Ovary (tissue), 9 donors: ENCODE results near the gene ETV6. TPM values are rescaled to one million over a fixed set of nuclear protein-coding genes. Genes with fewer than 3 reads are reported as not detected.

Experiments
- DNase-seq, 5 donors: peaks; one replicate each; pipeline ENCODE4 v3.0.0-alpha.2; 2019 to 2020
- H3K27ac ChIP-seq, 2 donors: fragments of 200-600 bp; one replicate each; pipeline versions ENCODE4 v1.5.1 to v1.8.0; 2019 to 2022
- H3K27me3 ChIP-seq: fragments of 200-600 bp; one replicate; pipeline ENCODE4 v1.8.0; 2022
- H3K36me3 ChIP-seq: fragments of 200-600 bp; sonication (generic); one replicate; pipeline ENCODE4 v1.5.1; 2019
- H3K4me1 ChIP-seq: one replicate; pipeline ENCODE4 v1.8.1; 2013; ENCODE audit warnings: mild to moderate bottlenecking, moderate library complexity; ENCODE audit not compliant: insufficient read depth
- H3K4me3 ChIP-seq: fragments of 200-600 bp; sonication (generic); one replicate; pipeline ENCODE4 v1.5.1; 2017
- H3K9me3 ChIP-seq, 2 donors: fragments of 200-600 bp in 1 of 2; sonication (generic) in 1 of 2; one replicate each; pipeline versions ENCODE4 v1.5.1 to v1.8.1; 2013 to 2019; ENCODE audit warnings: mild to moderate bottlenecking in 1 of 2, moderate library complexity in 1 of 2
- EP300 ChIP-seq: sonication (generic); formaldehyde crosslinking; IDR thresholded peaks from one replicate; pipeline ENCODE4 v1.6.1; 2017; ENCODE audit warnings: antibody characterized with exemption
- POLR2A ChIP-seq: fragments of 450-650 bp; IDR thresholded peaks from one replicate; pipeline ENCODE4 v1.6.1; 2017; ENCODE audit warnings: antibody characterized with exemption, mild to moderate bottlenecking, moderate library complexity
- WGBS, 3 donors: extraction: QIAGEN DNeasy Blood & Tissue Kit in 1 of 3; methylation state at CpG; one replicate each; pipeline versions ENCODE4 v1.1.5 to v1.1.7; 2013 to 2017; 5-methylcytosine and 5-hydroxymethylcytosine counted together
- intact Hi-C, 4 donors: fragments of 100-400 bp; cut with DNase I; formaldehyde crosslinking; loops; one replicate each; pipeline versions ENCODE4 v1.11.0 to v1.15.1; 2022 to 2023
- polyA plus RNA-seq, 2 donors: library from polyadenylated mRNA; stranded (reverse); fragments of 200-250 nt in 1 of 2; fragments of 350-450 nt in 1 of 2; fragmentation: Illumina TruSeq in 1 of 2; extraction: RNeasy Lipid Tissue Mini Kit (QIAGEN cat#74804) in 1 of 2; gene quantifications; one replicate each; pipeline ENCODE4 v1.2.3, GENCODE V29; 2013 to 2014
- total RNA-seq, 7 donors: library from RNA; depleted of rRNA in 2 of 7; stranded (reverse); fragments of >200 nt in 2 of 7; fragmentation: NEBNext Ultra II Directional in 3 of 7; extraction: Animal tissue kit (Norgen Biotek cat#: 25700) in 3 of 7; gene quantifications; one replicate each; pipeline versions ENCODE4 v1.1.0 to v1.2.4, GENCODE V29; 2016 to 2023
- TF ChIP-seq, protein P1 (sequence below), 3 donors: fragments of 450-650 bp in 2 of 3; fragments of 200-600 bp in 1 of 3; IDR thresholded peaks; one replicate each; pipeline versions ENCODE4 v1.5.1 to v1.8.0; 2016 to 2022; ENCODE audit warnings: antibody characterized with exemption in 3 of 3, mild to moderate bottlenecking in 1 of 3
- donor health status: DM: no; HTN: no; CAD: no; lungs with moderate emphysema.
- donor health status: DM: no; HTN: no; CAD: no.
- donor health status: Bipolar disorder and iron deficiency.
- donor health status: DM: yes; HTN: yes; CAD: no.
- donor health status: DM: no; HTN: no; CAD: no.
- donor health status: DM: yes; HTN: yes; CAD: no.

The ETV6 gene
- total and polyA plus RNA-seq, 9 donors = 4.4 to 34.6 (median 18.3) TPM

DNA sequence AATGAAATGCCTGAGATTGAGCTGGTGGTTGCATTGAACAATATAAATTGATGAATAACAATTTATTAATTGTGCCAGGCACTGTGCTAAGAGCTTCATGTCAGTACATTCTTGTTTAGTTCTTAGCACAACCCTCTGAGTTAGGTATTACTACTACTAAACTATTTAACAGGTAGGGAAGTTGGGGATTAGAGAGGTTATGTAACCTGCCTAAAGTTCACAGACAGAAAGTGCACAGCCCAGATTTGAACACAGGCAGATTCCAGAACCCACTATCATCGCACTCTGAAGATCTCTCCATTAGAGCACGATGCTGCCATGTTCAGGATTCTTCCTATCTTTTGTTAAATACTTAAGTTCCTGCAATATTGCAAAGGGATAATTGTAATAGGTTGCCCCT, 49.3 kb downstream of the ETV6 start:
- no peaks in the 10 kb centered on the region for H3K36me3 ChIP-seq
- WGBS, 3 donors = 84 to 92% (median 87%) methylated on average over 2 of the region's 2 CpGs
- peaks cover 9% of the 10 kb centered on the region for H3K4me1 ChIP-seq
- no peaks in the 10 kb centered on the region for H3K27me3 ChIP-seq
- no peak for DNase-seq
- H3K27ac ChIP-seq = no peak overlapping the region
- no peak overlapping the region for H3K4me3 ChIP-seq
- TF ChIP-seq, protein P1, sequence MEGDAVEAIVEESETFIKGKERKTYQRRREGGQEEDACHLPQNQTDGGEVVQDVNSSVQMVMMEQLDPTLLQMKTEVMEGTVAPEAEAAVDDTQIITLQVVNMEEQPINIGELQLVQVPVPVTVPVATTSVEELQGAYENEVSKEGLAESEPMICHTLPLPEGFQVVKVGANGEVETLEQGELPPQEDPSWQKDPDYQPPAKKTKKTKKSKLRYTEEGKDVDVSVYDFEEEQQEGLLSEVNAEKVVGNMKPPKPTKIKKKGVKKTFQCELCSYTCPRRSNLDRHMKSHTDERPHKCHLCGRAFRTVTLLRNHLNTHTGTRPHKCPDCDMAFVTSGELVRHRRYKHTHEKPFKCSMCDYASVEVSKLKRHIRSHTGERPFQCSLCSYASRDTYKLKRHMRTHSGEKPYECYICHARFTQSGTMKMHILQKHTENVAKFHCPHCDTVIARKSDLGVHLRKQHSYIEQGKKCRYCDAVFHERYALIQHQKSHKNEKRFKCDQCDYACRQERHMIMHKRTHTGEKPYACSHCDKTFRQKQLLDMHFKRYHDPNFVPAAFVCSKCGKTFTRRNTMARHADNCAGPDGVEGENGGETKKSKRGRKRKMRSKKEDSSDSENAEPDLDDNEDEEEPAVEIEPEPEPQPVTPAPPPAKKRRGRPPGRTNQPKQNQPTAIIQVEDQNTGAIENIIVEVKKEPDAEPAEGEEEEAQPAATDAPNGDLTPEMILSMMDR (IDR thresholded peaks at IDR 0.05) = no peak
- no peak for TF ChIP-seq EP300
- no peak for TF ChIP-seq POLR2A
- intact Hi-C loops = no loop called here
- no peaks in the 10 kb centered on the region for H3K9me3 ChIP-seq

DNA sequence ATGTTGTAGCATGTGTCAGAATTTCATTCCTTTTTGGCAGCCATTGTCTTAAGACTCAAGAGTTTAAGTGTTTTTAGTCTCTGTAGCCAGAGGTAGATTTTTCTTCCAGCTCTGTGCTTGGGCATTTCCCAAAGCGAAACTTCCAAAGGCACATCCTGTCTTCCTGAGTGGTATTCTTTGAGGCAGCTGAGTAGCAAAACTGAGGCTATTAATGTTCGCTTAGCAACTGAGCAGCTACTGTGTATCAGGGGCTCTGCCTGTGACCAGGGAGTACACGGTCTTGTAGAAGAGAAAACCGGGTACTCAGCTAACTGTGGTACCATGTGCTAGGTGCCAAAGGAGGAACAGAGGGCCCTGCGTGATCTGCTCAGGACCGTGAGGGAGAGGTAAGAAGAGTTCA, 52.0 kb downstream of the ETV6 start:
- Histone ChIP-seq H3K36me3 (no peaks in the 10 kb centered on the region), H3K27ac (no peak overlapping the region), H3K4me1 (peaks cover 19% of the 10 kb centered on the region), H3K9me3 (no peaks in the 10 kb centered on the region), H3K27me3 (no peaks in the 10 kb centered on the region), H3K4me3 (no peak overlapping the region)
- no peak for DNase-seq
- WGBS, 3 donors = 75 to 87% (median 76%) methylated on average over 6 of the region's 6 CpGs
- intact Hi-C loops = no loop called here
- TF ChIP-seq POLR2A (no peak), EP300 (no peak)
- TF ChIP-seq, protein P1 (IDR thresholded peaks at IDR 0.05) = no peak

DNA sequence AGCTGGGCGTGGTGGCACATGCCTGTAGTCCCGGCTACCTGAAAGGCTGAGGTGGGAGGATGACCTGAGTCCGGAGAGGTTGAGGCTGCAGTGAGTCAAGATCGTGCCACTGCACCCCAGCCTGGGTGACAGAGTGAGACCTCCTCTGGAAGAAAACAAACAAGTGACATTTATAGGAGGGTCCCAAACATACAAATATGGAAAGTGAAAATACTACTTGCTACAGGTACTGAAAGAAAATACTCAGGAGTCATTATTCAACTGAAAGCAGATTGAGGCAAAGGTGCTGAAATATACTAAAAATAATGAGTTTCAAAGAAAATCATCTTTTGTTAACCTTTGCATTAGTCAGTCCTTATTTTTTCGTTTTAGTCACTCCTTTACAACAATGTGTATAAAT, 53.5 kb downstream of the ETV6 start:
- intact Hi-C loops = no loop called here
- 90 to 96% (median 92%) methylated on average over 5 of the region's 5 CpGs for WGBS, 3 donors
- Histone ChIP-seq H3K27me3 (no peaks in the 10 kb centered on the region), H3K36me3 (no peaks in the 10 kb centered on the region), H3K4me1 (peaks cover 28% of the 10 kb centered on the region), H3K9me3 (no peaks in the 10 kb centered on the region), H3K4me3 (no peak overlapping the region), H3K27ac (no peak overlapping the region)
- TF ChIP-seq POLR2A (no peak), EP300 (no peak)
- TF ChIP-seq, protein P1 (IDR thresholded peaks at IDR 0.05) = no peak
- DNase-seq = no peak

DNA sequence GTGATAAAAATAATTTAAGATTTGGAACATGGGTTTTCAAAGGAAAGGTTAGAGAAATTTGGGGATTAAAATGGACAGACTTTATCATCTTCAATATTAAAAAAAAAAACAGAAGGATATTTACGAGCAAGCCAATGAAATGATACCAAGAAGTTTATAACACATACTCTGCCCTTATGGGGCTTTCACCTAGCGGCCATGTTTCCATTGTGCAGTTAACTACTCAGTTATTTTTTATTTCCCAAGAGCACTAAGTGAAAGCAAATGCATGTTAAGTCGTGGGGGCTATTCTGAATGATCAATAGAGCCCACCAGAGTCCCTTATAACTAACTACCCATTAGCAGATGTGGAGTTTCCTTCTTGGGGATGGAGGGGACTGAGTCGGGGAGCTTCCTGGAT, 53.9 kb downstream of the ETV6 start:
- 91 to 97% (median 92%) methylated on average over 4 of the region's 4 CpGs for WGBS, 3 donors
- H3K4me1 ChIP-seq = peaks cover 32% of the 10 kb centered on the region
- H3K4me3 ChIP-seq = no peak overlapping the region
- no peaks in the 10 kb centered on the region for H3K27me3 ChIP-seq
- intact Hi-C loops = no loop called here
- H3K9me3 ChIP-seq = no peaks in the 10 kb centered on the region
- no peak overlapping the region for H3K27ac ChIP-seq
- no peak for TF ChIP-seq POLR2A
- H3K36me3 ChIP-seq = no peaks in the 10 kb centered on the region
- DNase-seq = no peak

DNA sequence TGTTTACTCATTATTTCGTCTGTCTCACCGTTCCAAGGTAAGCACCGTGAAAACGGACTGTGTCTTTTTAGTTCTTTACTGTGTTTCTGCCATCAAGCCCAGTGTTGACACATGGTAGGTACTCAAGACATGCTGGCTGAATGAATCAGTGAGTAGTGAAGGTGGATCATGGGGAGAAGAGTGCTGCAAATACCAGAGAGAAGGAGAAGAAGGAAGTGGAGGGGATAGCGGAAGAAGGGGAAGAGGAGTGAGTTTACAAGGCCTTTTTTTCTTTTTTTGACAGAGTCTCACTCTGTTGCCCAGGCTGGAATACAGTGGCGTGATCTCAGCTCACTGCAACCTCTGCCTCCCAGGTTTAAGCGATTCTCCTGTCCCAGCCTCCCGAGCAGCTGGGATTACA, 54.6 kb downstream of the ETV6 start:
- 90 to 96% (median 94%) methylated on average over 8 of the region's 8 CpGs for WGBS, 3 donors
- no peak for DNase-seq
- intact Hi-C loops = no loop called here

More for the DNA sequence above, 54.6 kb downstream of the ETV6 start:
- no peaks in the 10 kb centered on the region for H3K27me3 ChIP-seq
- no peak overlapping the region for H3K4me3 ChIP-seq
- H3K9me3 ChIP-seq = no peaks in the 10 kb centered on the region
- H3K27ac ChIP-seq = peak overlapping the region in 1 of 2 donors; percentile 55
- no peaks in the 10 kb centered on the region for H3K36me3 ChIP-seq
- peaks cover 32% of the 10 kb centered on the region for H3K4me1 ChIP-seq
- TF ChIP-seq, protein P1 (IDR thresholded peaks at IDR 0.05) = no peak
- TF ChIP-seq POLR2A (no peak), EP300 (no peak)
